Cardiac fibroblast (primary cell): ENCODE results near the gene VPS37C.
A peak's percentile ranks its signal among the peaks of the same experiment; 100 is the strongest.

Source experiments
- DNase-seq, 2 donors: peaks; one replicate each; pipeline versions ENCODE4 v3.0.0 to v3.0.0-alpha.2; 2010; ENCODE audit warnings: low read depth in 2 of 2
- H3K4me3 ChIP-seq, 2 donors: replicated peaks in 1 of 2; 1 replicate in 1 of 2; 2 replicates in 1 of 2; pipeline ENCODE4 v1.5.1; 2011; ENCODE audit warnings: low read depth in 2 of 2, low read length in 2 of 2, mild to moderate bottlenecking in 2 of 2, moderate library complexity in 1 of 2
- TF ChIP-seq, protein P1 (sequence below): IDR thresholded peaks from one replicate; pipeline ENCODE4 v1.5.1; 2011; ENCODE audit warnings: low read depth, mild to moderate bottlenecking, low read length, inconsistent platforms

The VPS37C gene

DNA sequence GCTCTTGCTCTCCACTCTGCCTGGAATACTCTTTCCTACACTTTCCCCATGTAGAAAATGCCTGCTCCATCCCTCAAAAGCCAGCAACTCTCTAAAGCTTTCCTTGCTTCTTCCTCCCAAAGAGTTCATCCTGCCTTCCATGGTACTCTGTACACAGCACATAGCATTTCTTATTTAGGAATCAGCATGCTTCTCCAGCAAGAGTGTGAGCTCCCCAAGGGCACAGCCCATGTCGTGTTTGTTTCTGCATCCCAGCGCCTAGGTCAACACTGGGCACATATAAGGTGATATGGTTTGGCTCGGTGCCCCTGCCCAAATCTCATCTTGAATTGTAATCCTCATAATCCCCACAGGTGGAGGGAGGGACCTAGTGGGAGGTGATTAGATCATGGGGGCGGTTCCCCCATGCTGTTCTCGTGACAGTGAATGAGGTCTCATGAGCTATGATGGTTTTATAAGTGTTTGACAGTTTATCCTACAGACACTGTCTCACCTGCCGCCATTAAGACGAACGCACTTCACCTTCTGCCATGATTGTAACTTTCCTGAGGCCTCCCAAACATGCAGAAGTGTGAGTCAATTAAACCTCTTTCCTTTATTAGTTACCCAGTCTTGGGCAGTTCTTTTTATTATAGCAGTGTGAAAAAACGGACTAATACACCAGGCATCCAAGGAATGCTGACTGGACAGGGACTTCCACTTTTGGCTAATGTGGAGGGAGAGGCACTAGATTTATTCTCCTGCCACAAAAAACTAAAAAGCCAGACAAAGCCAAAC, 8.2 kb downstream of the VPS37C start:
- TF ChIP-seq, protein P1, sequence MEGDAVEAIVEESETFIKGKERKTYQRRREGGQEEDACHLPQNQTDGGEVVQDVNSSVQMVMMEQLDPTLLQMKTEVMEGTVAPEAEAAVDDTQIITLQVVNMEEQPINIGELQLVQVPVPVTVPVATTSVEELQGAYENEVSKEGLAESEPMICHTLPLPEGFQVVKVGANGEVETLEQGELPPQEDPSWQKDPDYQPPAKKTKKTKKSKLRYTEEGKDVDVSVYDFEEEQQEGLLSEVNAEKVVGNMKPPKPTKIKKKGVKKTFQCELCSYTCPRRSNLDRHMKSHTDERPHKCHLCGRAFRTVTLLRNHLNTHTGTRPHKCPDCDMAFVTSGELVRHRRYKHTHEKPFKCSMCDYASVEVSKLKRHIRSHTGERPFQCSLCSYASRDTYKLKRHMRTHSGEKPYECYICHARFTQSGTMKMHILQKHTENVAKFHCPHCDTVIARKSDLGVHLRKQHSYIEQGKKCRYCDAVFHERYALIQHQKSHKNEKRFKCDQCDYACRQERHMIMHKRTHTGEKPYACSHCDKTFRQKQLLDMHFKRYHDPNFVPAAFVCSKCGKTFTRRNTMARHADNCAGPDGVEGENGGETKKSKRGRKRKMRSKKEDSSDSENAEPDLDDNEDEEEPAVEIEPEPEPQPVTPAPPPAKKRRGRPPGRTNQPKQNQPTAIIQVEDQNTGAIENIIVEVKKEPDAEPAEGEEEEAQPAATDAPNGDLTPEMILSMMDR = no peak
- peak; percentile 74 to 82 for DNase-seq
- no peak overlapping the region for H3K4me3 ChIP-seq

DNA sequence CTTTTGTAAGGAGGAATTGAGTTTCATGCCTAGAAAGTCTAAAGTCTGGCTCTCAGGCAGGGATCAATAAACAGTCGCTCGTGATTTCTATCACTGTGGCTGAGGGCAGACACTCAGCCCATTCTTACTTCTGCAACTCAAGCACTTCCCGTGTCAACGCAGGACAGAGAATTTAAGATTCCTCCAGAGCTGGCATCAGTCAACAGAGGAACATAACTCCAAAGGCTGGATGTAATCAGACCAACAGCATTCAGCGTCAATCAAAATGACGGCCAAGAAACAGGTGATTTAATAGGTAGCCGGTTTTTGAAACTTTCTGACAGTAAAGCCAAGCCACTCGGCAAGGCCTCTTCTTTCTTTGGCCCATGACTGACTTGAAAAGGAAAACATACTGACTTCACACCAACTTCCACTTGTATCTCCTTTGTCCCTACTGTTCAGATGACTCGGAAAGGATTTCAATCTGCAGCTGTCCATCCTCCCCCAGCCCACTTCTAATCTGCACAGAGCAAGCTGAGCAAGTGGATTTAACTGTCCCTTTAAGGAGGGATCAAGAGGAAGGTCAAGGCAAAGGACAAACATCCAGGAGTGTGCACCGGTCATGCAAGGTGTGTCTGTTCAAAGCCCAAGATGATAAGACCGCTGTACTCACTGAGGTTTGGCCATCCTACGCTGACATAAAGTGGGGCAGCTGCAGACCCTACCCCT, 9.5 kb downstream of the VPS37C start:
- TF ChIP-seq, protein P1 = no peak
- no peak overlapping the region for H3K4me3 ChIP-seq
- no peak for DNase-seq

DNA sequence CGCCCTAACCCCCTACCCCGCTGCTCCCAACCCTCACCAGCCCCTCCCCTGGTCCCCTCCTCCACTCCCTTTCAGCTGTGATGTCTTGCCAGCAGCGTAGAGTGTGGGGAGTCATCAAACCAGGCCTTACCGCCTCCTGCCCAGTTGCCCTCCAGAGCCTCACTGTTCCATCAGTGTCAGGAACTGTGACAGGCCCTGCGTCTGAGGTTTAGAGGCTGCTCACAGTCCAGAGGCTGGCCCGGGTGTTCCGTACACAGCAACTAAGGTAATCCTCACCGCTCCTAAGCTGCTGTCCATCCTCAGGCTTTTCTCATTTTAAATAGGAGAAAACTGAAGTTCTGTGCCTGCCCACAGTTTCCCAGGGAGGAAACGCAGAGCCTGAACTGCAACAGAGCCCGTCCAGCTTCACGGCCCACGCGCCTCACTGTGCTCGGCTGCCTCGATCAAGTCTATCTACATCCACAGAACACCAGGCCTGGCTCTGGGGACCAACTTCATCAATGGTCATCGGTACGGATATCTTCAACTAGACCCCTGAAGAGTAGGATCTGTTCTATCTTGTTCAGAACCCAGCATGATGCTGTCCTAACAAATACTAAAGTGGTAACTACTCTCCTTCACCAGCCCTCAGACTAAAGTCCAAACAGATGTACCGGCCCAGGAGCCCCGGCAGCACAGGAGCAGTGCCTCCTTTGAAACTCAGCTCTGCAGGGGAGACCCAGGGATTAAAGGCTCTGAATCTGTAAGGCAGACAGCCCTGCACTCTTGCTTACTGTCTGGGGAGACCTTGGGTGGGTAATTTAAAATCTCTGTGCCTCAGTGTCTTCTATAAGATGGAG, 10.3 kb downstream of the VPS37C start:
- TF ChIP-seq, protein P1 = no peak
- no peak overlapping the region for H3K4me3 ChIP-seq

DNA sequence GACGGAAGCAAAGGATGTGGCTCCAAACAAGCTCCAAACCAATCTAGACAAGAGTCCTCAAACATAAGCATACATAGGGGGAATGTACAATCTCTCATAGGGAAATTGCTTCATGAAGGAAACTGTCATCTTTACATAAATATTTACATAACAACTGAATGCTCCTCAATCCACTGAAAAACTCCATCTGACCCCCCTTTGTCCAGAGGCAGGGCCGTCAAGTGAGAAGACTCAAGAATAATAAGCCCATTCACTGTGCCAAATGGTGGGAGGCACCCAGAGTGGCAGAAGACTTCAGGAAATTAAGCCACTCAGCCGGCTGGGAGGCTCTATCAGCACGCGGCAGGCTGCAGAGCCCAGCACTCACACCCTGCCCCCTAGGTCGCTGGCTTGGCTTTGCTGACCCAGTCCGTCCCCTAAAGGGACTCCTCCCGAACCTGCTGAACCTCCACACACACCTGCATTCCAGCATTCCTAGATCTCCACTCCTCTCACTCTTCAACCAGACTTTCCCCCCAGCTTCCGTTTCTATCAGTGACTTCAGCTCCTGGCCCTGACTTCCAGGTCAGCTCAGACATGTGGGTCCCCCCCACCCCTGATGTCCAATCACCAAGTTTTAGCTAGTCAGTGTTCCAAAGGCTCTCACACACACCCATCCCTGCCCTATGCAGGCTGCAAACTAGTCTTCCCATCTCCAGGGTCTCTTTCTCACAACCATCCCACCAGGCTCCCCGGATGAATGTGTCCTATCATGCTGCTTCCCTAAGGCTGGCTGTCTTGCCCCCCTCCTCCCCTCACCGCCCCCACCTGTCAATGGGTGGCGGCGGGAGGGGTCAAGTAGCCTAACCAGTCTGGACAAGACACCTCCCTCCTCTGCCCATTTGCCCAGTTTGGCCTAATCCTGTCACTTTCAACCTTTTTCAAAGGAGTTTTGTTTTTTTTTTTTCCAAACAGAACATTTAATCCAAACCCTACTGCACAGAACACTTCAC, 11.3 kb downstream of the VPS37C start:
- no peak overlapping the region for H3K4me3 ChIP-seq
- TF ChIP-seq, protein P1 = no peak
- peak; percentile 33 to 38 for DNase-seq

More for the DNA sequence above, 10.3 kb downstream of the VPS37C start:
- DNase-seq = no peak

DNA sequence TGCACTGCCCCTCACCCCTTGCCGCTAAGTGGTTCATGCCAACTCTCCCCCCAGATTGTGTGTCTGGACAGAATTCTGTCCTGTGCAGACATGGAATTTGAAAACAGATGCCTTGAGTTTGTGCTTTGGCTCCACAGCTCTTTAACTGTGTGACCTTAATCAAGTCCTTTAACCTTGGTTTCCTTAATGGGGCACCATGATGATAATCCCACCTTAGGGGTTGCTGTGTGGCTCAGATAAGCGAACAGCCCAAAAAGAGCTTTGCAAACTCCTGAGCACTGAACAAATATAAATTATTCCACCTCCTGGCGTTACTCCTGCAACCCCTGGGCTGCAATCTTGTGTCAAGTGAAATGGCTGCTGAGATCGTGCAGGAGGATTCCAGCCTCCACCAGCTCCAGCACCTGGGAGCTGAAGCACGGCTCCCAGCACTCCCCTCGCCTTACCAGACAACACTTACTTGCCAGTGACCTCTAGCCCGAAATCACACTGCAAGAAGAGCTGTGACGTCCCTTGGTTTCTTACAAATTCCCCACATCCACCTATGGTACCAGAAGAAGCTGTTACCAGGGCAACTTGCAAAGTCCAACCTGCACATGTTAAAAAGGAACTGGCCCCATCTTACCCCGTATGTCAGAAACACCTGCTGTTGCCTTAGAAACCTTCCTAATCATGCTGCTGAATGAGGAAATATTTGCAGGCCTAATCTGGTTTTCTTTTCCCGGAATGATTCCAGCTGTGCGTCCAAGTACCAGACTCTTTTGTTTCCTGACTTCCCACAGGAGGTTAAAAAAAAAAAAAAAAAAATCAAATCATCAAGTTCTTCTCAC, 13.2 kb downstream of the VPS37C start:
- DNase-seq = peak in 1 of 2 donors; percentile 53
- H3K4me3 ChIP-seq = no peak overlapping the region
- TF ChIP-seq, protein P1 = no peak
